Measurements from ENCODE around the gene GOLGA6A. TPM values are rescaled to one million over a fixed set of nuclear protein-coding genes. Genes with fewer than 3 reads are reported as not detected.
"Not testable (repeated sequence)": the region's sequence is repeated elsewhere in the genome, so short reads cannot be mapped to it uniquely, and the experiment has no call there.

The GOLGA6A gene
- total RNA-seq, 1 donor from 2014 or later = not detected

GRCh38 chr15:74072614-74073337 is 9.6 kb downstream of the GOLGA6A start:
- H3K36me3 ChIP-seq; H3K9me3 ChIP-seq (replicated peaks); H3K4me3 ChIP-seq; H3K27me3 ChIP-seq (ENCODE audit: low read depth); H3K4me1 ChIP-seq; intact Hi-C loops (cut with micrococcal nuclease); H3K27ac ChIP-seq (replicated peaks): not testable (repeated sequence)
- peak; percentile 29 for DNase-seq
- peak; percentile 50 for TF ChIP-seq CTCF (IDR thresholded peaks at IDR 0.05; ENCODE audit: borderline replicate concordance)

- H3K9me3 ChIP-seq (replicated peaks); H3K4me1 ChIP-seq; H3K27me3 ChIP-seq (ENCODE audit: low read depth); intact Hi-C loops (cut with micrococcal nuclease); H3K27ac ChIP-seq (replicated peaks); H3K36me3 ChIP-seq; H3K4me3 ChIP-seq; DNase-seq: not testable (repeated sequence)
Measured at GRCh38 chr15:74072132-74072531, 10.2 kb downstream of the GOLGA6A start.

DNA sequence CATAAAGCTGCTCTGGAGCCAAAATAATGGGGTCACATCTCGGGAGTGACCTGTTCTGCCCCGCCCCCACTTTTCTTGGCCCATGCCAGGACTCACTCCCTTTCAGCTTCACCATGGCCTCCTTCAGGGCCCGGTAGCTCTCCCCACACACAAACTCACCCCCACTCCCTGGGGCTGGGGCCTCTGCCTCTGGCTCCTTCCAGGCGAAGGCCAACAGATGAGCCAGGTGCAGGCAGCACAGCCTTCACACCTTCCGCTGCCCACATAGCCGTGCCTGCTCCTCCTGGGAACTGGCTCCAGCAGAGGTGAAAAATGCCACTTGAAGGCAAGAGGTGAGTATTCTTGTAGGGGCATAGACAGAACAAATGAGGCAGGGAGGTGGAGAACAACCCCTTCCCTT is 10.7 kb downstream of the GOLGA6A start:
- H3K4me1 ChIP-seq; H3K9me3 ChIP-seq (replicated peaks); H3K4me3 ChIP-seq; H3K36me3 ChIP-seq; H3K27me3 ChIP-seq (ENCODE audit: low read depth); intact Hi-C loops (cut with micrococcal nuclease); DNase-seq; H3K27ac ChIP-seq (replicated peaks): not testable (repeated sequence)

GRCh38 chr15:74065684-74066411 is 16.5 kb downstream of the GOLGA6A start:
- not testable (repeated sequence) for H3K27ac ChIP-seq (replicated peaks)

GRCh38 chr15:74064822-74065221 is 17.5 kb downstream of the GOLGA6A start:
- H3K36me3 ChIP-seq; H3K4me1 ChIP-seq; intact Hi-C loops (cut with micrococcal nuclease); DNase-seq; H3K27ac ChIP-seq (replicated peaks); H3K27me3 ChIP-seq (ENCODE audit: low read depth); H3K4me3 ChIP-seq; H3K9me3 ChIP-seq (replicated peaks): not testable (repeated sequence)

More at GRCh38 chr15:74065684-74066411, 16.5 kb downstream of the GOLGA6A start:
- H3K4me1 ChIP-seq; H3K9me3 ChIP-seq (replicated peaks); H3K4me3 ChIP-seq; DNase-seq; H3K27me3 ChIP-seq (ENCODE audit: low read depth); intact Hi-C loops (cut with micrococcal nuclease); H3K36me3 ChIP-seq: not testable (repeated sequence)
- peak; percentile 67 for TF ChIP-seq CTCF (IDR thresholded peaks at IDR 0.05; ENCODE audit: borderline replicate concordance)

- DNase-seq; H3K36me3 ChIP-seq; intact Hi-C loops (cut with micrococcal nuclease): not testable (repeated sequence)
Measured at GRCh38 chr15:74064183-74064582, 18.2 kb downstream of the GOLGA6A start.

GRCh38 chr15:74063425-74064146 is 18.8 kb downstream of the GOLGA6A start:
- intact Hi-C loops (cut with micrococcal nuclease) = not testable (repeated sequence)

More at GRCh38 chr15:74064183-74064582, 18.2 kb downstream of the GOLGA6A start:
- H3K9me3 ChIP-seq (replicated peaks); H3K4me1 ChIP-seq; H3K27ac ChIP-seq (replicated peaks); H3K4me3 ChIP-seq; H3K27me3 ChIP-seq (ENCODE audit: low read depth): not testable (repeated sequence)

More at GRCh38 chr15:74063425-74064146, 18.8 kb downstream of the GOLGA6A start:
- not testable (repeated sequence) for H3K27ac ChIP-seq (replicated peaks); H3K27me3 ChIP-seq (ENCODE audit: low read depth); H3K9me3 ChIP-seq (replicated peaks); H3K4me1 ChIP-seq; H3K4me3 ChIP-seq; H3K36me3 ChIP-seq; DNase-seq

Measured in left ventricle myocardium inferior (tissue), 1 donor.